Ectodermal cell (in vitro differentiated cells): Measurements from ENCODE around the gene RBP3.

Source experiments
- H3K27ac ChIP-seq: 2 replicates; pipeline ENCODE4 v1.7.0; 2013; ENCODE audit warnings: mild to moderate bottlenecking, low read depth, low read length; ENCODE audit not compliant: insufficient read depth, poor library complexity, severe bottlenecking
- H3K27me3 ChIP-seq: 2 replicates; pipeline ENCODE4 v1.7.0; 2013; ENCODE audit warnings: mild to moderate bottlenecking, low read length; ENCODE audit not compliant: insufficient read depth, control insufficient read depth, poor library complexity, severe bottlenecking
- H3K36me3 ChIP-seq: one replicate; pipeline ENCODE4 v1.7.0; 2013; ENCODE audit warnings: low read length; ENCODE audit not compliant: control insufficient read depth, insufficient read depth
- H3K4me1 ChIP-seq: one replicate; pipeline ENCODE4 v1.7.0; 2013; ENCODE audit warnings: low read length; ENCODE audit not compliant: control insufficient read depth, insufficient read depth
- H3K4me3 ChIP-seq: 2 replicates; pipeline ENCODE4 v1.7.0; 2013; ENCODE audit warnings: low read depth, low read length, control low read depth; ENCODE audit not compliant: insufficient read depth
- H3K9me3 ChIP-seq: 2 replicates; pipeline ENCODE4 v1.7.0; 2013; ENCODE audit warnings: mild to moderate bottlenecking, low read length, moderate library complexity; ENCODE audit not compliant: control insufficient read depth
- WGBS, 2 experiments: methylation state at CpG; one replicate each; pipeline ENCODE4 v1.1.7; 2013; ENCODE audit warnings: missing lambda C conversion rate in 2 of 2; 5-methylcytosine and 5-hydroxymethylcytosine counted together

The RBP3 gene

GRCh38 chr10:47396311-47396717 is 48.2 kb downstream of the RBP3 start:
- H3K4me3 ChIP-seq = no peak overlapping the region
- no peaks in the 10 kb centered on the region for H3K9me3 ChIP-seq
- no peaks in the 10 kb centered on the region for H3K27me3 ChIP-seq
- H3K27ac ChIP-seq = no peak overlapping the region
- no peaks in the 10 kb centered on the region for H3K4me1 ChIP-seq
- no peaks in the 10 kb centered on the region for H3K36me3 ChIP-seq

GRCh38 chr10:47397256-47397655 is 49.1 kb downstream of the RBP3 start:
- Histone ChIP-seq H3K27ac (no peak overlapping the region), H3K36me3 (no peaks in the 10 kb centered on the region), H3K4me1 (peaks cover 3% of the 10 kb centered on the region), H3K9me3 (no peaks in the 10 kb centered on the region), H3K27me3 (no peaks in the 10 kb centered on the region), H3K4me3 (no peak overlapping the region)
- 79 to 87% methylated on average over 6 of the region's 6 CpGs for WGBS, 2 experiments

DNA sequence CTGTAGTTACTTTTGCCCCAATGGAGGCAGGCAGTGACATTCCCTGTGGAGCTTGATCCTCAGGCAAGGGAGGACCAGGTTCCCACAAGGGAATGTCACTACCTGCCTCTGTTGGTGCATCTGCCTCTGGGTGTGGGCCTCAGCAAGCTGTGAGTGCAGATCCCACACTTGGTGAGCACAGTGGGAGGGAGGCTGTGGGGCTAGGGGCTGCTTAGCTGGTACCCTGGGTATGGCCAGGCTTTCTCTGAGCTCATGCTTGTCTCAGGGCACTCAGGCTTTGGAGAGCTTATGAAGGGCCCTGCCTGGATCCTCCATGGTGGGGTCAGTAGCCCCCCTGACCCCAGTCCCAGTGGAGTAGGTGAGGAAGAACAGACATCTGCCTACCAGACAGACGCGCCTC is 52.1 kb downstream of the RBP3 start:
- Histone ChIP-seq H3K27me3 (no peaks in the 10 kb centered on the region), H3K27ac (no peak overlapping the region), H3K4me1 (peaks cover 22% of the 10 kb centered on the region), H3K9me3 (no peaks in the 10 kb centered on the region), H3K36me3 (no peaks in the 10 kb centered on the region), H3K4me3 (no peak overlapping the region)
- WGBS, 2 experiments = 93 to 97% methylated on average over 2 of the region's 2 CpGs

DNA sequence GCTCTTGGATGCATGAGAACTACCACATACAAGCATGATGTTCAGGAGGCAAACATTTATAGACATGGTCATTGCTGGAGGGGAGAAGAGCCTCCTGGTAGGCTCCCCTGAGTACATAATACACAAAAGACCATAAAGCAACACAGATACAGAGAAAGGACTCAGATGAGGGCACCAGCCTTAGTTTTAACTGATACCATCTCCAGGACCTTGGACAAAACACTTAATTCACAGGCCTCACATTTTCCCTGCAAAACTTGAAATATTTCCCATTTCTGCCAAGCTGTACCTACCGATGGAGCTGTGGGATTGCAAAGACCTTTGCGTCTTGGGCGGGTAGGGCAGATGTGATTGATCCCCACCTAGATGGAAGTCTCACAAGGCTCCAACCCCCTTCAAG is 52.6 kb downstream of the RBP3 start:
- H3K9me3 ChIP-seq = no peaks in the 10 kb centered on the region
- H3K4me3 ChIP-seq = no peak overlapping the region
- WGBS, 2 experiments = 94 to 96% methylated on average over 3 of the region's 3 CpGs
- H3K27ac ChIP-seq = no peak overlapping the region
- no peaks in the 10 kb centered on the region for H3K36me3 ChIP-seq
- H3K27me3 ChIP-seq = no peaks in the 10 kb centered on the region
- peaks cover 22% of the 10 kb centered on the region for H3K4me1 ChIP-seq

DNA sequence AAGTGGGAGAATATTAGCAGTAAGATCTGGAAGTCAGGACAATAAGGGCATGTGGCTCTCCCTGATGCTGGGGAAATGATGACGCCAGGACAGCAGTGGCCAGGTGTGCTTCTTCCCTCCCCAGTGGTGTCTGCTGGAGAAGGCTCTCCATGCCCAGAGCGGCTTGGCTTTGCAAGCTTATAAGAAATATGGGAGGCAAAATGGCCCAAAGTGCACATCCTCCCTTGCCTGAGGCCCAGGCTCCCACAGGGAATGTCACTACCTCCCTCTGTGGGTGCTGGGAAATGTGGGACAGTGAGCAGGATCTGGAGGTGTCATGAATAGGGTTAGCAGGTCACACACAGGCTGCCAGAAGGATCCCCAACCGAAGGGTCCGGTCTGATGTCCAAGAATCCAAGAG is 53.0 kb downstream of the RBP3 start:
- peaks cover 22% of the 10 kb centered on the region for H3K4me1 ChIP-seq
- H3K4me3 ChIP-seq = no peak overlapping the region
- WGBS, 2 experiments = 97% methylated on average over 4 of the region's 4 CpGs
- no peak overlapping the region for H3K27ac ChIP-seq
- H3K36me3 ChIP-seq = no peaks in the 10 kb centered on the region
- no peaks in the 10 kb centered on the region for H3K9me3 ChIP-seq
- no peaks in the 10 kb centered on the region for H3K27me3 ChIP-seq

- peaks cover 22% of the 10 kb centered on the region for H3K4me1 ChIP-seq
- H3K9me3 ChIP-seq = no peaks in the 10 kb centered on the region
- H3K4me3 ChIP-seq = no peak overlapping the region
- WGBS, 2 experiments = 72 to 78% methylated on average over 10 of the region's 10 CpGs
- H3K27me3 ChIP-seq = no peaks in the 10 kb centered on the region
- no peaks in the 10 kb centered on the region for H3K36me3 ChIP-seq
- H3K27ac ChIP-seq = no peak overlapping the region
Measured at GRCh38 chr10:47401874-47402640, 53.9 kb downstream of the RBP3 start.

DNA sequence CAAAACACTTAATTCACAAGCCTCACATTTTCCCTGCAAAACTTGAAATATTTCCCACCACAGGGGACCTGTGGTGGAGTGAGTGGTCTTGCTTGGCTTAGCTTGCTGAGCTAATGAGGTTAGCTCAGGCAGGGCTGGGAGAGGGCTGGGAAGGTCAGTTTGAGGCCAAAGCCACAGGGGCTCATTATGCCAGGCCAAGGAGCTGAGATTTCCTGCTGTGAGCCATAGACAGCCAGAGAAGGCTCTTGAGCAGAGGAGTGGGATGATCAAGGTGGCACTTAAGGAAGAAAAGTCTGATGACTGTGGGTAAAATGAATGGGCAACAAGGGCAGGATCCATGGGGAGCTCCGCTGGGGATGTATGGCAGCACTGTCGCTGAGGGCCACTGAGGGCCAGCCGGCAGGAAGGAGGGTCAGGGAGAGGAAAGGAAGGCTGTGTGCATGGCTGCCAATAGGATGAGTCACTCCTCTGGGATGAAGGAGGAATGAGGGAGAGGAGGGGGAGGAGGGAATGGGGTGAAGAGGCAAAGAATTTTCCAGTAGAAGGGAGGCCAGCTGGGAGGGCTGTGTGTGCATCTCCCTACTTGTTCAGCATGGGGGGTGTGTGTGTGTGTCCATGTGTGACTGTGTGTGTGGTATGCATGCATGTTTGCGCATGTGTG is 54.6 kb downstream of the RBP3 start:
- no peak overlapping the region for H3K27ac ChIP-seq
- no peaks in the 10 kb centered on the region for H3K27me3 ChIP-seq
- 28 to 33% methylated on average over 4 of the region's 4 CpGs for WGBS, 2 experiments
- H3K36me3 ChIP-seq = no peaks in the 10 kb centered on the region
- no peak overlapping the region for H3K4me3 ChIP-seq
- H3K4me1 ChIP-seq = peaks cover 22% of the 10 kb centered on the region
- no peaks in the 10 kb centered on the region for H3K9me3 ChIP-seq

DNA sequence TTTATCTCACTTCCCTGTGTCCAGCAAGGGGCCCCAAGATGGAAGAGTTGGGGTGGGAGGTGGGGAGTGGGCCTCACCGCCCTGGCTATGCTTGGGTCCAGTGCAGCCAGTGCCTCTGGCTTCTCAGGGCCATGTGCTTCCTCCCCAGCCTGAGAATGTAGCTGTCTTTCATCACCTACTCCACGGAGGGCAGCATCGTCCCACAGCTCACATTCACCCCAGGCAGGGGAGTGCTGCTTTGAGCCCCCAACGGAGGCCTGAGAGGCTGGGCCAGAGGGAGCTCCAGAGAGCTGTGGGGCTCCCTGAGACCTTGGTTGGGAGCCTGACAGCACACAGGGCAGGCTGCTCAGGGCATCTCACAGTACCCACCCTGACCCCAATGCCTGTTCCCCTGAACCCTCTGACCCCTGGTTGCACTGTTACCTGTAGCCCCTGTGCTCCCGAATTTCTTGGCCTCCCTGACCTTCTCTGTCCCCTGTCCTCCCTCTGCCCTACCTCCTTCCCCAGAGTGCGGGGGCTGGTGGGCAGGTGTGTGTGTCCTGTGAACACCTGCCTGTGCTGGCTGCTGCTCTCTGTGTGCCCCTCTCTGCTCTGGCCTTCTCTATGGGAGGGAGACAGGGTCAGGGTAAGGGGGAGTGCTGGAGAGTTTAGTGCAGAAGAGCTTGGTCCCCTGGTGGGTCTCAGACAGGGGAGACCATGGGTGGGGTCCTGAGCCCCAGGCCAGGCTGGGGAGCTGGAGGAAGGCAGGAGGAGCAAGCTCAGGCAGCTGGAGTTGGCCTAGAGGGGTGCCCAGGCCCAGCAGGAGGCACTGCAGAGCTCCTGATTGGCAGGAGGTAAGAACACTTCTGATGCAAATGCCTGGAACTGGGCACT is 55.5 kb downstream of the RBP3 start:
- Histone ChIP-seq H3K27ac (no peak overlapping the region), H3K4me1 (peaks cover 22% of the 10 kb centered on the region), H3K9me3 (no peaks in the 10 kb centered on the region), H3K36me3 (no peaks in the 10 kb centered on the region), H3K4me3 (no peak overlapping the region), H3K27me3 (no peaks in the 10 kb centered on the region)
- WGBS, 2 experiments = 60 to 70% methylated on average over 6 of the region's 6 CpGs

GRCh38 chr10:47404446-47404845 is 56.3 kb downstream of the RBP3 start:
- Histone ChIP-seq H3K9me3 (no peaks in the 10 kb centered on the region), H3K4me3 (no peak overlapping the region), H3K4me1 (peaks cover 22% of the 10 kb centered on the region), H3K27me3 (no peaks in the 10 kb centered on the region), H3K36me3 (no peaks in the 10 kb centered on the region), H3K27ac (no peak overlapping the region)
- WGBS, 2 experiments = 89 to 93% methylated on average over 6 of the region's 6 CpGs

DNA sequence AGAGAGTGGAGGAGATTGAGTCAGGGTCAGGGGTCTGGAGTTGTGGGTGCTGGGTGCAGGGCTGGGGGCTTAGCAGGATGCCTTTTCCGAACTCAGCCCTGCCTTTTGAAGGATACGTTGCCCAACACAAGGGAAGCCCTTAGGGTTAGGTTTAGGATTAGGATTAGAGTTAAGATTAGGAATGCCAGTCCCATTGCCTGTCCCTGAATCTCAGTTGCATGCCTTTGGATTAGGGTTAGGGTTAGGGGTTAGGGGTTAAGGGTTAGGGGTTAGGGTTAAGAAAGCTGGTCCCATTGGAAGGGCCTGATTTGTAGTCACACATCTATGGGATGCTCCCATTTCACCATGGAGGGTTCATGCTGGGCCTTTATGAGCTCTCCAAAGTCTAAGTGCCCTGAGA is 56.8 kb downstream of the RBP3 start:
- peaks cover 27% of the 10 kb centered on the region for H3K4me1 ChIP-seq
- WGBS, 2 experiments = 86 to 95% methylated on average over 2 of the region's 2 CpGs
- no peaks in the 10 kb centered on the region for H3K9me3 ChIP-seq
- H3K27me3 ChIP-seq = no peaks in the 10 kb centered on the region
- H3K36me3 ChIP-seq = no peaks in the 10 kb centered on the region
- no peak overlapping the region for H3K27ac ChIP-seq
- no peak overlapping the region for H3K4me3 ChIP-seq
